Stimulated activated naive CD4-positive, alpha-beta T cell treated with Interleukin-2 at 50 U/mL for 16 hours (primary cell): ENCODE data around the gene RAPGEF4.

ENCODE experiments used
- DNase-seq: peaks from one replicate; lab custom pipeline; 2025; lab: John Stamatoyannopoulos, UW

Gene RAPGEF4

GRCh38 chr2:172823261-172823850, 87.7 kb downstream of the RAPGEF4 start:
- DNase-seq, result no peak

GRCh38 chr2:172826522-172826921, 90.9 kb downstream of the RAPGEF4 start:
- DNase-seq, result no peak

- DNase-seq, result no peak
Measured at GRCh38 chr2:172829229-172829628, 93.6 kb downstream of the RAPGEF4 start.

DNA sequence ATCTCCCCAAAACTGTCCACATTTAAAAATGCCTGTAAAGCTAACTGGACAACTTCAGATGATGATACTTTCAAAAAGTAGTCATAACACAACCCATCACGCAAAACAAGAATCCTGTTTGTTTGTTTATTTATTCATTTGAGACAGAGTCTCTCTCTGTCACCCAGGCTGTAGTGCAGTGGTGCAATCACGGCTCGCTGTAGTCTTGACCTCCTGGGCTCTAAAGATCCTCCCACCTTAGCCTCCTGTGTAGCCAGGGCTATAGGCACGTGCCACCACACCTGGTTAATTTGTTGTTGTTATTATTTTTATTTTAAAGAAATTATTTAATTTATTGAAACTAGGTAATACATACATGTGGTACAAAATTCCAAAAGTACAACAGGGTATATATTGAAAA, 94.8 kb downstream of the RAPGEF4 start:
- DNase-seq, result no peak

- DNase-seq, result no peak
Measured at GRCh38 chr2:172833898-172834297, 98.3 kb downstream of the RAPGEF4 start.

GRCh38 chr2:172834881-172835280, 99.2 kb downstream of the RAPGEF4 start:
- no peak for DNase-seq

DNA sequence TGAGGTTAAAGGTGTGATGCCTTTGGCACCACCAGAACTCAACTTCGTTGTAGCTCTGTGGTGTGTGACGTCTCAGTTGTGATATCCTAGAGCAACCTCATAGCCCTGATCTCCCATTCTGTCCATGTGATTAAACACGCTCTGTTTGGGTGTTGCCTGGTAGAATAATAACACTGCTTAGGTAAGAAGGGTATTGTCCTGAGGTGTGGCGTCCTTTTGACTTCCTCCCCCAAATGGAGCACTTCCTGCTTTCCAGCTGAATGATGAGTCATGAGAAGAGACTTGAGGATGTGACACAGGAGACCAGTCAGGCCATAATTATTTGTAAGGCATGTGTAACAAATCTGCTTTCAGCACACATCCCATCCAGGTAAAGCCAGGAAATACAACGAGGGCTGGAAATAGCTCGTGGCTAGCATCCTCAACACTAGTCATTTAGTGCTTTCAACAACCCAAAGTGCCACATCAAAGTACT, 100.7 kb downstream of the RAPGEF4 start:
- DNase-seq, result no peak

GRCh38 chr2:172836827-172837226, 101.2 kb downstream of the RAPGEF4 start:
- DNase-seq, result no peak

GRCh38 chr2:172839446-172839845, 103.8 kb downstream of the RAPGEF4 start:
- DNase-seq, result no peak

GRCh38 chr2:172842511-172843265, 107.0 kb downstream of the RAPGEF4 start:
- DNase-seq, result no peak

- no peak for DNase-seq
Measured at GRCh38 chr2:172843266-172843582, 107.6 kb downstream of the RAPGEF4 start.

DNA sequence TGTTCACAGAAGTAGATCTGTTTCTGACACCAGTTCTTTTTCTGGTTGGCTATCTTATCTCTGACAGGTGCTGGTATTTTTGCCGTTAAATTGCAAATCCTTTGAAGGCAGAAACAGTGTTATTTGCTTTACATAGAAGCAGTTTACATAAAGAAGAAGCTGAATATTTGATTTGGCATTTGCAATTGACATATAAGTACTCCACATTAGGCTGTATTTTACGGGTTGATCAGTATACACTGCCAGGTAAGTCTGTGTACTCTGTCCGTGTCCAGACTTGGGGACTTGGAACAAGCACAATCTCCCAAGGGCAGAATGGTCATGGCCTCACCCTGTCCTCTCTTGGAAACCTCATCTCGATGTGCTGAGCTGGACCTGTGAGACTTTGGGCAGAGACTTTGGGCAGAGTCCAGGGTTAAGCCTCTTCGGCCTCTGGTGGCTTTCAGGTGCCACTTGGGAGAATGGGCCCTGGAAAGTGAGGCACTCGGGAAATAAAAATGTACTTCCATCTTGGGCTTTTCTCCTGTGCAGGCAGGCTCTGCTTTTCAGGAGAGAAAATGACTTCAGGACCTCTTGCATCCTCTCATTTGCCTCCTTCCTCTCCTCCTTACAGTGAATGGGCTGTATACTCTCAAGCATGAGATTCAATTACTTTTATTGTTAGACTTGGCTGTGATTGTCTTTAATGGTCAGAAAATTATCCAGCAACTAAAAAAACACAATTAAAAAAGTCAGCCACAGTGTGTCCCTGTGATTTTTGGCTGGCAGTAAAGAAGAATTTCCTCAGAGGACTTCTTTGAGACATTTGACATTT, 108.5 kb downstream of the RAPGEF4 start:
- no peak for DNase-seq

DNA sequence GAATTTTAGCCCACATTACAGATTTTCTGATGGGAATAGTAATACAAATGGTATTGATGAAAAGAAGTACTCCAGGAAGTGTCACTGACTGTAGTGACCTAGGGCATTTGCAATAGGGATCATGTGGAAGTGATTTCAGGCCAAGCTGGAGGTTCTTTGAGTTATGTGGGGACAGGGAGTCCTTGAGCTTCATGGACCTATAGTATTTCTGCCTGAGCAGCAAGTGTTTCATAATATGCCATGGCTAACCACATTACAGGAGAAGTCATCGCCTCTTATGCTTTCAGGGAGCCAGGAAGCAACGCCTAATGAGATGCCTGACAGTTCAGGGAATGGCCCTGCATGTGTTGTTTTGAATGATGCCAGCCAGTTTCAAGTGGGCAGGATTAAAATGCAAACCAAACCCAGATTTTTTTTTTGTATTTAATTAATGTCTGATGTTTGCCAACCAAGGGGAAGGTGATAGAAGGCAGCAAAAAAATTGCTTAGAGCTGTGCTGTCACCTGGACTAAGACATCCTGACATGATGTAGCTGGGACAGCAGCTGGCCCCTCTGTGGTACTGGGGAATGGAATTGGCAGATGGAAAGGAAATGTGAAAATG, 109.5 kb downstream of the RAPGEF4 start:
- no peak for DNase-seq

DNA sequence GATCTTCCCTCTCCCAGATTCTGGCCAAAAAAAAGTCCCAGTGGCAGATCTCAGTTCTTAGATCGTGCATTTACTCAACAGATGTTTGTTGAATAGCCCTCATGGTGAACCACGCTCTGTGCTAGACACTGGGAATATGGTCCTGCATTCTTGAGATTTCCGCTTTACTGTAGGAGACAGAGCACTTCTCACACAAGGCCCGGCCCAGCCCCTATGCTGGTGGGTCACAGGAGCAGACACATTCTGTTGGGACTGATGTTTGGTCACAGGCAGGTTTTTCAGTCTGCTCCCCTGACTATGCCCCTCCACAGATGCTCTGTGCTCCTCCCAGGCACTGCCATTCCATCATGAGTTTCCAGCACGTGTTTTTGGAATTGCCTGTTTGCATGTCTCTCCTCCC, 110.9 kb downstream of the RAPGEF4 start:
- no peak for DNase-seq

GRCh38 chr2:172847188-172847587, 111.5 kb downstream of the RAPGEF4 start:
- DNase-seq, result no peak

GRCh38 chr2:172848519-172848918, 112.9 kb downstream of the RAPGEF4 start:
- DNase-seq, result no peak

- DNase-seq, result no peak
Measured at GRCh38 chr2:172849519-172850217, 114.0 kb downstream of the RAPGEF4 start.

DNA sequence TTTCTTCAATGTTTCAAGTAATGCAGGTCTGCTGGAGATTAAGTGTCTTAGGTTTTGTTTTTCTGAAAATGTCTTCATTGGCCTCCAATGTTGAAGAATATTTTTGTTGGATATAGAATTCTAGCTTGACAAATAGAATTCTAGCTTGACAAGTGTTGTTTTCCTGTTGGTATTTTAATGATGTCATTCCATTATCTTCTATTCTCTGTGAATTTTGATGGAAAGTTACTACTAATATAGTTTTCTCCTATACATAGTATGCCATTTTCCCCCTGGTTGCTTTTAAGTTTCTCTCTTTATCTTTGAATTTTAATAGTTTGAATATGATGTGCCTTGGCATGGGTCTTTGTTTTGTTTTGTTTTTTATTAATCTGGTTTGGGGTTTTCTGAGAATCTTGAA, 119.9 kb downstream of the RAPGEF4 start:
- DNase-seq, result no peak

GRCh38 chr2:172856606-172857005, 121.0 kb downstream of the RAPGEF4 start:
- DNase-seq, result no peak

- no peak for DNase-seq
Measured at GRCh38 chr2:172858473-172858745, 122.8 kb downstream of the RAPGEF4 start.

- no peak for DNase-seq
Measured at GRCh38 chr2:172859581-172860335, 124.1 kb downstream of the RAPGEF4 start.

DNA sequence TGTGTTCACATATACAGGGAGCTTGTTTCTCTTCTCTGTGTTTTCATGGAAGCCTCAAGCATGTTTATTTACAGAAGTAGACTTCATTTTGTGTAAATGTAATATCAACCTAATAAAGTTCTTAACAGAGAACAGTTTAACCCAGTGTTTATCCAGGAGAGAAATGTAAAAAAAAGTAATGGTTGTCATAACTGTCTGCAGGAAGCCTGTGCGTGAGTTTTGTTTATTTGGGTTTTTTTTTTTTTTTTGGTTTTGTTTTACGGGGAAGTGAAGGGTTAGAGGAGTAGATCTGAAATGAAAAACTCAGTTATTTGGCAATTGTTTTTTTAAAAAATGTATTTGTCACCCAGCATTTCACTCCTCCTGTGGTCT, 124.7 kb downstream of the RAPGEF4 start:
- no peak for DNase-seq
